HFF-Myc (cell line): Measurements from ENCODE around the gene CHST11.

ENCODE experiments used
- DNase-seq: peaks from one replicate; pipeline ENCODE4 v3.0.0-alpha.2; 2011; ENCODE audit warnings: low read depth; ENCODE audit errors: extremely low read depth
- H3K4me3 ChIP-seq: replicated peaks from 2 replicates; pipeline ENCODE4 v1.5.1; 2011; ENCODE audit warnings: low read depth, mild to moderate bottlenecking, control low read depth, low read length
- CTCF ChIP-seq: IDR thresholded peaks from 2 replicates; pipeline ENCODE4 v1.5.1; 2012; ENCODE audit warnings: mild to moderate bottlenecking, low read depth, low read length, control low read depth; ENCODE audit errors: missing control alignments

Gene CHST11

GRCh38 chr12:104631867-104632266 lies 175.1 kb downstream of the CHST11 start:
- no peak for TF ChIP-seq CTCF

GRCh38 chr12:104632724-104633201 lies 176.0 kb downstream of the CHST11 start:
- H3K4me3 ChIP-seq: no peak overlapping the region
- no peak for DNase-seq
- no peak for TF ChIP-seq CTCF

More at GRCh38 chr12:104631867-104632266, 175.1 kb downstream of the CHST11 start:
- no peak overlapping the region for H3K4me3 ChIP-seq
- DNase-seq: no peak

DNA sequence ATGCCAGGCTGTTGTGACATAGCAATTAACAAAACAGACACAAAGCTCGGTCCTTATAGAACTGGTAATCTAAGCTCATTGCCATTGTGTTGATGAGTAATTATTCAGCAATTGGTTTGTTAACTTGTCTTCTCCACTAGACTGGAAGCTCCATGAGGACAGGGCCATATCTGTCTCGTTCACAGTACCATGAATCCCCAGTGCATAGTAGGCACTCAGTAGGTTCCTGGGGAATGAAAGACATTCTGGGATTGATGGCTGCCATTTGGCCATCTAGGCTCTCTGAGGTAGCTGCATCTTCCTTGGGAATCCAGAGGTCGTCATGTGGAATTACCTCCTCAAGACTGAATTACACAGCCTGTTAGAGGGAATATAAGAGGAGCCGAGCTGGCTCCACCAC lies 177.3 kb downstream of the CHST11 start:
- no peak for TF ChIP-seq CTCF
- H3K4me3 ChIP-seq: no peak overlapping the region
- DNase-seq: no peak

DNA sequence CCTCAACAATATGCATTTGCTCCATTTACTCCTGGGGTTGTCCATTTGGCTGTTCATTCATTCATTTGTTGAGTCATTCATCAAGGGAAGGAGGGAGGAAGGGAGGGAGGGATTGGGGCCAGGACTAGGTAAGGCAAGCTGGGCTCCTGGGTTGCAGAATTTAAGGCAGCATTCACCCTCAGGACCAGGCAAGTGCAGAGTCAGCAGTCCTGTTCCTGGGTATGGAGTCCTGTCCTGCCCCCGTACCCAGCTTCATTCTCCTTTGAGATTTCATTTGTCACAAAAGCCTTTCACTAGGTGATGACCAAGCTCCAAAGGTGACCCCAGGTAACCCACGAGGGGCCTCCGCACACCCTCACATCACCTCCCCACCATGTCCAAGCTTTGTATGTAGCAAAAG lies 178.1 kb downstream of the CHST11 start:
- TF ChIP-seq CTCF: no peak
- no peak for DNase-seq
- no peak overlapping the region for H3K4me3 ChIP-seq

GRCh38 chr12:104635607-104636343 lies 179.0 kb downstream of the CHST11 start:
- TF ChIP-seq CTCF: no peak
- H3K4me3 ChIP-seq: no peak overlapping the region
- DNase-seq: no peak

DNA sequence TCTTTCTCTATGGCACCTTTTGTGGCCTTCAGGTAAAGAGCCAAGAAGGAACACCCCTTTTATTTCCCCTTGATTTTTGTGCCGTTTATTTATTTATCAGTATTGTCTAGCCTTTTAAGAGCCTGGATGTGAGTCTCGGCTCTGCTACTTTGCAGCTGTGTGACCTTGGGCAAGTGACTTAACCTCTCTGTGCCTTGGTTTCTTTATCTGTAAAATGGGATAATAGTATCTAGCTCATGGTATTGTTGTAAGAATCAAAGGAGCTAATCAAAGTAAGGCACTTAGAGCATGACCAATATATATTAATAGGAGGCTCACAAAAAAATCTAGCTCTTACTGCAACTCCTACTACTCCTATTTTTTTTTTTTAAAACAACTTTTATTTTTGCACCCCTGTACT lies 179.7 kb downstream of the CHST11 start:
- no peak overlapping the region for H3K4me3 ChIP-seq
- DNase-seq: no peak
- TF ChIP-seq CTCF: no peak
